Heart right ventricle (tissue), 16 donors: ENCODE data around the gene DCST1. TPM values are rescaled to one million over a fixed set of nuclear protein-coding genes. Genes with fewer than 3 reads are reported as not detected.

Source experiments
- ATAC-seq, 8 donors: fragments of 200-7000 bp; cut with Tn5 transposase; one replicate each; pipeline ENCODE4 v1.9.1; 2020; ENCODE audit warnings: mild to moderate bottlenecking in 8 of 8, moderate library complexity in 8 of 8, moderate number of reproducible peaks in 1 of 8
- DNase-seq, 2 donors: peaks; one replicate each; pipeline ENCODE4 v3.0.0-alpha.2; 2020
- H3K27ac ChIP-seq, 10 donors: fragments of 200-600 bp; sonication (generic) in 2 of 10; one replicate each; pipeline versions ENCODE4 v1.5.0 to v1.8.0; 2020 to 2022; ENCODE audit warnings: mild to moderate bottlenecking in 3 of 10
- H3K27me3 ChIP-seq, 7 donors: fragments of 200-600 bp; one replicate each; pipeline ENCODE4 v1.8.0; 2021 to 2022; ENCODE audit warnings: mild to moderate bottlenecking in 2 of 7
- H3K36me3 ChIP-seq, 9 donors: fragments of 200-600 bp; sonication (generic) in 1 of 9; one replicate each; pipeline versions ENCODE4 v1.5.0 to v1.8.0; 2020 to 2022; ENCODE audit warnings: mild to moderate bottlenecking in 2 of 9
- H3K4me1 ChIP-seq, 9 donors: fragments of 200-600 bp; sonication (generic) in 1 of 9; one replicate each; pipeline versions ENCODE4 v1.5.0 to v1.8.0; 2020 to 2022; ENCODE audit warnings: mild to moderate bottlenecking in 4 of 9
- H3K4me3 ChIP-seq, 10 donors: fragments of 200-600 bp; sonication (generic) in 2 of 10; one replicate each; pipeline versions ENCODE4 v1.5.0 to v1.8.0; 2020 to 2022; ENCODE audit warnings: mild to moderate bottlenecking in 7 of 10, moderate library complexity in 2 of 10
- H3K9me3 ChIP-seq, 11 donors: fragments of 200-600 bp in 10 of 11; sonication (generic) in 2 of 11; one replicate each; pipeline versions ENCODE4 v1.5.0 to v1.8.0; 2013 to 2022; ENCODE audit warnings: mild to moderate bottlenecking in 2 of 11, control low read depth in 1 of 11, moderate library complexity in 1 of 11
- CTCF ChIP-seq, 9 donors: fragments of 200-600 bp; sonication (generic) in 2 of 9; IDR thresholded peaks; one replicate each; pipeline versions ENCODE4 v1.5.0 to v1.8.0; 2021 to 2022; ENCODE audit warnings: antibody characterized with exemption in 9 of 9, mild to moderate bottlenecking in 5 of 9, moderate library complexity in 1 of 9
- WGBS, 2 donors: extraction: QIAGEN DNeasy Blood & Tissue Kit; methylation state at CpG; one replicate each; pipeline ENCODE4 v1.1.7; 2013; ENCODE audit warnings: inconsistent platforms in 1 of 2; 5-methylcytosine and 5-hydroxymethylcytosine counted together
- intact Hi-C, 10 donors: fragments of 100-400 bp; cut with DNase I; formaldehyde crosslinking; loops; one replicate each; pipeline versions ENCODE4 v1.11.1 to v1.14.2; 2022
- polyA plus RNA-seq, 2 donors: library from polyadenylated mRNA; stranded (reverse); fragments of 200-250 nt; gene quantifications; one replicate each; pipeline ENCODE4 v1.2.3, GENCODE V29; 2013
- total RNA-seq, 10 donors: library from RNA; stranded (reverse); fragmentation: NEBNext Ultra II Directional in 3 of 10; extraction: Animal tissue kit (Norgen Biotek cat#: 25700) in 3 of 10; gene quantifications; one replicate each; pipeline versions ENCODE4 v1.2.1 to v1.2.4, GENCODE V29; 2021 to 2023
- donor health status: Arrhythmogenic right ventricular cardiomyopathy.
- donor health status: ischemic (EF 13 %, LVEDD 7.1; RV severe dilation, severe dysfunction).
- donor health status: healthy with polysubstance abuse.
- donor health status: DM: no; HTN: yes; CAD: no.
- donor health status: DM: no; HTN: no; CAD: no.
- donor health status: ischemic (EF 25% LVEDD 6.9; RV normal size, moderate dysfunction).
- donor health status: ischemic (EF 25% LVEDD 5.7; RV mildly dilated, moderate dysfunction).
- donor health status: healthy.
- donor health status: DM: yes; HTN: yes; CAD: no.
- donor health status: Ischemic cardiomyopathy.
- donor health status: ischemic (EF 35%, LVEDD 5.7; RV mildly dilated, moderate dysfunction).
- donor health status: nonischemic (EF 11% LVEDD 7.7; RV severe dilation, severe dysfunction).
- donor health status: DM: yes; HTN: yes; CAD: no.
- donor health status: PGD.
- donor health status: ischemic (EF 29% LVEDD 5.4; RV normal size, mild dysfunction).
- donor health status: nonischemic (EF 23%, LVEDD 6.1; RV moderate dilation, normal function).

DCST1 gene
- total and polyA plus RNA-seq, 12 donors: 0.29 TPM; not detected in 11

GRCh38 chr1:155044365-155044764 lies 10.7 kb downstream of the DCST1 start:
- TF ChIP-seq CTCF (IDR thresholded peaks at IDR 0.05): no peak
- Histone ChIP-seq H3K4me1 (peaks cover 0 to 14% (median 10%) of the 10 kb centered on the region in 9 donors), H3K27ac (peak overlapping the region in 7 of 10 donors; percentile 5 to 63 (median 48)), H3K4me3 (no peak overlapping the region), H3K9me3 (no peaks in the 10 kb centered on the region), H3K36me3 (no peaks in the 10 kb centered on the region), H3K27me3 (no peaks in the 10 kb centered on the region)
- no peak for ATAC-seq
- intact Hi-C loops: loop anchor here in 2 of 10 donors (2.0 kb wide), 2 partner anchors 18 to 40 kb away; partner anchors contain the start of gene EFNA4 (in 1 of the 2)
- WGBS, 2 donors: 91 to 92% methylated on average over 6 of the region's 6 CpGs
- no peak for DNase-seq

GRCh38 chr1:155044812-155045657 lies 11.4 kb downstream of the DCST1 start:
- H3K27me3 ChIP-seq: no peaks in the 10 kb centered on the region
- intact Hi-C loops: loop anchor here in 7 of 10 donors (1.0 to 5.0 kb wide), 5 partner anchors 16 to 40 kb away; partner anchors contain the start of gene EFNA4 (in 1 of the 7)
- H3K4me3 ChIP-seq: no peak overlapping the region
- TF ChIP-seq CTCF (IDR thresholded peaks at IDR 0.05): peak; percentile 64 to 90 (median 80)
- no peaks in the 10 kb centered on the region for H3K36me3 ChIP-seq
- peaks cover 4 to 21% (median 16%) of the 10 kb centered on the region in 9 donors for H3K4me1 ChIP-seq
- H3K27ac ChIP-seq: peak overlapping the region in 7 of 10 donors; percentile 5 to 63 (median 48)
- ATAC-seq: peak; percentile 89 to 96 (median 93)
- peak; percentile 72 to 85 for DNase-seq
- H3K9me3 ChIP-seq: no peaks in the 10 kb centered on the region
- 45 to 56% methylated on average over 7 of the region's 7 CpGs for WGBS, 2 donors

- 95% methylated on average over 8 of the region's 8 CpGs for WGBS, 2 donors
- Histone ChIP-seq H3K27me3 (no peaks in the 10 kb centered on the region), H3K4me3 (no peak overlapping the region), H3K27ac (no peak overlapping the region), H3K4me1 (peaks cover 10 to 54% (median 33%) of the 10 kb centered on the region in 9 donors), H3K9me3 (no peaks in the 10 kb centered on the region), H3K36me3 (peaks cover 0 to 6% (median under 1%) of the 10 kb centered on the region in 9 donors)
- intact Hi-C loops: loop anchor here in 1 of 10 donors (5.0 kb wide), 1 partner anchor 34 kb away; no protein-coding TSS in a partner anchor
- TF ChIP-seq CTCF (IDR thresholded peaks at IDR 0.05): no peak
- ATAC-seq: no peak
- DNase-seq: no peak
Measured at GRCh38 chr1:155048449-155049334, 15.1 kb downstream of the DCST1 start.
